PC-9 (cell line): Measurements from ENCODE around the gene CMTM8. TPM values are rescaled to one million over a fixed set of nuclear protein-coding genes. Genes with fewer than 3 reads are reported as not detected.

Source experiments
- BruUV-seq: library from RNA; stranded (reverse); fragments of 400-500 nt; replicated peaks from 2 replicates; lab custom pipeline; 2021; lab: Mats Ljungman, UMichigan
- CTCF ChIA-PET: fragments of 300-600 bp; sonication (Branson Sonifier 250); formaldehyde crosslinking; loops from one replicate; lab custom pipeline; 2022; ENCODE audit warnings: antibody characterized with exemption; lab: Charles Lee
- POLR2A ChIA-PET: fragments of 300-600 bp; sonication (Branson Sonifier 250); formaldehyde crosslinking; loops from one replicate; lab custom pipeline; 2022; ENCODE audit warnings: antibody characterized with exemption; ENCODE audit not compliant: unreplicated experiment; lab: Charles Lee
- DNase-seq, 2 experiments: peaks; one replicate each; pipeline versions ENCODE4 v3.0.0 to v3.0.0-alpha.2; 2015 to 2022; ENCODE audit warnings: mixed read lengths in 1 of 2
- H2AFZ ChIP-seq: fragments of 200-600 bp; sonication (generic); 2 replicates; pipeline ENCODE4 v1.8.1; 2017; ENCODE audit warnings: antibody characterized with exemption
- H3F3A ChIP-seq: fragments of 200-600 bp; sonication (generic); 2 replicates; pipeline ENCODE4 v1.8.1; 2017; ENCODE audit warnings: antibody characterized with exemption, mild to moderate bottlenecking, low read depth; ENCODE audit not compliant: insufficient read depth
- H3K27ac ChIP-seq: fragments of 200-600 bp; sonication (generic); 2 replicates; pipeline ENCODE4 v1.6.1; 2016; ENCODE audit warnings: mixed run types
- H3K27me3 ChIP-seq: fragments of 200-600 bp; sonication (generic); 2 replicates; pipeline ENCODE4 v1.6.1; 2016; ENCODE audit warnings: low read depth, mixed run types; ENCODE audit not compliant: insufficient read depth
- H3K36me3 ChIP-seq: fragments of 200-600 bp; sonication (generic); 2 replicates; pipeline ENCODE4 v1.6.1; 2016; ENCODE audit warnings: low read depth, mixed run types
- H3K4me1 ChIP-seq: fragments of 200-600 bp; sonication (generic); replicated peaks from 2 replicates; pipeline ENCODE4 v1.6.1; 2016; ENCODE audit warnings: mixed run types; ENCODE audit not compliant: insufficient read depth
- H3K4me2 ChIP-seq: fragments of 200-600 bp; sonication (generic); 2 replicates; pipeline ENCODE4 v1.6.1; 2017; ENCODE audit warnings: mixed run types
- H3K4me3 ChIP-seq: fragments of 200-600 bp; sonication (generic); 2 replicates; pipeline ENCODE4 v1.6.1; 2016; ENCODE audit warnings: mixed run types
- H3K79me2 ChIP-seq: fragments of 200-600 bp; sonication (generic); 2 replicates; pipeline ENCODE4 v1.6.1; 2017; ENCODE audit warnings: low read depth, mixed run types
- H3K9me2 ChIP-seq: fragments of 200-600 bp; sonication (generic); 2 replicates; pipeline ENCODE4 v1.8.1; 2017; ENCODE audit warnings: mild to moderate bottlenecking; ENCODE audit not compliant: insufficient read depth
- H3K9me3 ChIP-seq: fragments of 200-600 bp; sonication (generic); 2 replicates; pipeline ENCODE4 v1.8.1; 2016; ENCODE audit warnings: low read depth; ENCODE audit not compliant: insufficient read depth
- H4K20me1 ChIP-seq: fragments of 200-600 bp; sonication (generic); 2 replicates; pipeline ENCODE4 v1.8.1; 2017; ENCODE audit not compliant: insufficient read depth
- EZH2 ChIP-seq: fragments of 200-600 bp; sonication (generic); IDR thresholded peaks from 2 replicates; pipeline ENCODE4 v1.8.0; 2017; ENCODE audit warnings: antibody characterized with exemption, low read depth
- intact Hi-C: fragments of 100-400 bp; cut with micrococcal nuclease; formaldehyde crosslinking; loops from one replicate; pipeline ENCODE4 v1.10.0; 2022; ENCODE audit not compliant: unreplicated experiment
- total RNA-seq: library from RNA; stranded (reverse); gene quantifications from 2 replicates; pipeline ENCODE4 v1.2.3, GENCODE V29; 2021
- TF ChIP-seq, protein P1 (sequence below): fragments of 200-600 bp; sonication (generic); conservative IDR thresholded peaks from 2 replicates; pipeline ENCODE4 v1.6.1; 2017; ENCODE audit warnings: mixed run types, antibody characterized with exemption, mild to moderate bottlenecking, moderate library complexity

The CMTM8 gene
- total RNA-seq, 1 experiment from 2014 or later = 17.8 TPM

DNA sequence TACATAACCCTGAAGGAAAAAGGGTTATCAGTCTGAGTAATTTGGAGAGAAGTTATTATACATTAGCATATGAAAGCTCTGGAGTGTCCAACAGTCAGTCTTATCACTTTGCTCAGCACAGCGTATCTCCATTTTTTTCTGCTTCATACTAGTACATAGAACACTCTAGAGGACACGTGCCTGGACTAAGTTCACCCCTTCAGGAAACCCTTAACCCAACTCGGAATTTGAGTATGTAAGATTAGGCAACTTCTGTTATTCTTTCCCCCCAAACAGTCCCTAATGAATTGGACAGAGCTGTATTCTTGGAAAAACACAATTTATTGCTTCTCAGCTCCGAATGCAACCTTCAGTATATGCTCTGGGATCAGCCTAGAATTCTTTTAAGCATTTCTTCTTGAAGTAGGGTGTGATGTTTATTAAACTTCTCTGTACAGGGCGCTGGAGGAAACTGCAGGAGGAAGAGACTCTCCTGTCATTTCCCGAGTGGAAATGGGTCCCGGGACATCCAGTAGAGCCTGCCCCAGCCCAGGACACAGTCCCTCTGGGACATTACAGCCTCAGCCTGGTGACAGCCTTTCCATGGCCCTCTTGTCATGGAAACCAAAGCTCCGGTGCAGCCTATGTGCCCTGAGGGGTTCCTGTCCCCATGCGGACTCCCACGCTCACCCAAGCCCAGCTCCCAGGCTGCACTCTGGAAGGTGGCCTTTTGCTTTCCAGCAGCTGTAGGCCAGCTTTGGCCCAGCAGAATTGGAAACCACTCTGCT, 37.3 kb upstream of the CMTM8 start:
- BruUV-seq = no TSS peak
- DNase-seq = no peak
- no peaks in the 10 kb centered on the region for H3K27me3 ChIP-seq
- no peak overlapping the region for H3K27ac ChIP-seq
- intact Hi-C loops = no loop called here
- H3K79me2 ChIP-seq = no peaks in the 10 kb centered on the region
- no peaks in the 10 kb centered on the region for H3K36me3 ChIP-seq
- no peaks in the 10 kb centered on the region for H3K9me2 ChIP-seq
- no peaks in the 10 kb centered on the region for H3K9me3 ChIP-seq
- H3K4me1 ChIP-seq = no peaks in the 10 kb centered on the region
- POLR2A ChIA-PET = no interaction called here
- H3K4me3 ChIP-seq = no peak overlapping the region
- no peak overlapping the region for H2AFZ ChIP-seq
- TF ChIP-seq, protein P1, sequence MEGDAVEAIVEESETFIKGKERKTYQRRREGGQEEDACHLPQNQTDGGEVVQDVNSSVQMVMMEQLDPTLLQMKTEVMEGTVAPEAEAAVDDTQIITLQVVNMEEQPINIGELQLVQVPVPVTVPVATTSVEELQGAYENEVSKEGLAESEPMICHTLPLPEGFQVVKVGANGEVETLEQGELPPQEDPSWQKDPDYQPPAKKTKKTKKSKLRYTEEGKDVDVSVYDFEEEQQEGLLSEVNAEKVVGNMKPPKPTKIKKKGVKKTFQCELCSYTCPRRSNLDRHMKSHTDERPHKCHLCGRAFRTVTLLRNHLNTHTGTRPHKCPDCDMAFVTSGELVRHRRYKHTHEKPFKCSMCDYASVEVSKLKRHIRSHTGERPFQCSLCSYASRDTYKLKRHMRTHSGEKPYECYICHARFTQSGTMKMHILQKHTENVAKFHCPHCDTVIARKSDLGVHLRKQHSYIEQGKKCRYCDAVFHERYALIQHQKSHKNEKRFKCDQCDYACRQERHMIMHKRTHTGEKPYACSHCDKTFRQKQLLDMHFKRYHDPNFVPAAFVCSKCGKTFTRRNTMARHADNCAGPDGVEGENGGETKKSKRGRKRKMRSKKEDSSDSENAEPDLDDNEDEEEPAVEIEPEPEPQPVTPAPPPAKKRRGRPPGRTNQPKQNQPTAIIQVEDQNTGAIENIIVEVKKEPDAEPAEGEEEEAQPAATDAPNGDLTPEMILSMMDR = no peak
- no peak for TF ChIP-seq EZH2
- CTCF ChIA-PET = no interaction called here
- no peaks in the 10 kb centered on the region for H3F3A ChIP-seq
- no peak overlapping the region for H3K4me2 ChIP-seq
- H4K20me1 ChIP-seq = no peaks in the 10 kb centered on the region

DNA sequence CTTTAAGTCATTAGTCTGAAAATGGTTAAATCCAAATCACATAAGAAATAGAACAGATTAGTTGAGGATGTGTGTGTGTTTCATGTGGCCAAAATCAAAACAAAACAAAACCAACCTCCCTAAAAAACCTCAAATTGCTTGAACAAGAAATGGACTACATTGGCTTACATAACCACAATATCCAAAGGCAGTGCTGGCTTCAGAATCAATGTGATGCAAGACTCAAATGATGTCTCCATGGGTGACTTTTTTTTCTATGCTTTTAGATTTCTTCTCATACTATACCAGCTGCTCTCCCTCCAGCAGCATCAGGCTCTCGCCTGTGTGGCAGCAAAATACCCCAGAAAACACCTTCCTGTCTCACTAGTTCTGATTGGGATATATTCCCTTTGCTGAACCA, 36.0 kb upstream of the CMTM8 start:
- Histone ChIP-seq H3F3A (no peaks in the 10 kb centered on the region), H3K36me3 (no peaks in the 10 kb centered on the region), H3K27me3 (no peaks in the 10 kb centered on the region), H2AFZ (no peak overlapping the region), H3K79me2 (no peaks in the 10 kb centered on the region), H3K27ac (no peak overlapping the region), H3K4me3 (no peak overlapping the region), H3K9me2 (no peaks in the 10 kb centered on the region), H3K4me1 (no peaks in the 10 kb centered on the region), H3K9me3 (no peaks in the 10 kb centered on the region), H4K20me1 (no peaks in the 10 kb centered on the region), H3K4me2 (no peak overlapping the region)
- BruUV-seq = no TSS peak
- ChIA-PET POLR2A (no interaction called here), CTCF (no interaction called here)
- no peak for TF ChIP-seq EZH2
- TF ChIP-seq, protein P1 = no peak
- no peak for DNase-seq
- intact Hi-C loops = no loop called here

DNA sequence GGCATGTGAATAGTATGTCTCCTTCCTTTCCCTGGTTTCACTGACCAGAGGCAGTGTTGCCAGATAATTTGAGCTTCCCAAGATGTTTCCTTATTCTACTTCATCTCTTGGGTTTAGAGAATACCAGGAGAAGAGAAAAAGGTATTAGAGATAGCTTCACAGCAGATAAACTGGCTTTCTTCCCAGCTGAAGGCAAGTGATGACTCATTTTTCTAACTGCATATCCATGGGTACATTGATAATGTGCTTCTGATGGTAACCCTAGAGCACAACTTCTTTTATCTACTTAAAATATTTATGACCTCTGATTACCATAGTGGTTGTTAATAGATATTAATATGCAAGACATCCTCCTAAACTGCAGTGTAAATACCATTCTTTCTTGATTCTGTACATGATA, 34.6 kb upstream of the CMTM8 start:
- Histone ChIP-seq H3K9me2 (no peaks in the 10 kb centered on the region), H3F3A (no peaks in the 10 kb centered on the region), H3K4me2 (no peak overlapping the region), H3K79me2 (no peaks in the 10 kb centered on the region), H3K36me3 (no peaks in the 10 kb centered on the region), H4K20me1 (no peaks in the 10 kb centered on the region), H3K27ac (no peak overlapping the region), H3K4me3 (no peak overlapping the region), H3K4me1 (no peaks in the 10 kb centered on the region), H3K9me3 (no peaks in the 10 kb centered on the region), H3K27me3 (no peaks in the 10 kb centered on the region), H2AFZ (no peak overlapping the region)
- intact Hi-C loops = no loop called here
- no peak for TF ChIP-seq EZH2
- no peak for DNase-seq
- POLR2A ChIA-PET = no interaction called here
- no TSS peak for BruUV-seq
- CTCF ChIA-PET = interaction anchor here (0.7 kb wide), 1 partner anchor 21 kb away, joined by 3 read pairs; no protein-coding TSS in a partner anchor
